ENCODE results near the gene HS3ST5. TPM values are rescaled to one million over a fixed set of nuclear protein-coding genes. Genes with fewer than 3 reads are reported as not detected.
"Not testable (repeated sequence)": the region's sequence is repeated elsewhere in the genome, so short reads cannot be mapped to it uniquely, and the experiment has no call there.

The HS3ST5 gene
- total RNA-seq, 1 donor from 2014 or later = not detected

DNA sequence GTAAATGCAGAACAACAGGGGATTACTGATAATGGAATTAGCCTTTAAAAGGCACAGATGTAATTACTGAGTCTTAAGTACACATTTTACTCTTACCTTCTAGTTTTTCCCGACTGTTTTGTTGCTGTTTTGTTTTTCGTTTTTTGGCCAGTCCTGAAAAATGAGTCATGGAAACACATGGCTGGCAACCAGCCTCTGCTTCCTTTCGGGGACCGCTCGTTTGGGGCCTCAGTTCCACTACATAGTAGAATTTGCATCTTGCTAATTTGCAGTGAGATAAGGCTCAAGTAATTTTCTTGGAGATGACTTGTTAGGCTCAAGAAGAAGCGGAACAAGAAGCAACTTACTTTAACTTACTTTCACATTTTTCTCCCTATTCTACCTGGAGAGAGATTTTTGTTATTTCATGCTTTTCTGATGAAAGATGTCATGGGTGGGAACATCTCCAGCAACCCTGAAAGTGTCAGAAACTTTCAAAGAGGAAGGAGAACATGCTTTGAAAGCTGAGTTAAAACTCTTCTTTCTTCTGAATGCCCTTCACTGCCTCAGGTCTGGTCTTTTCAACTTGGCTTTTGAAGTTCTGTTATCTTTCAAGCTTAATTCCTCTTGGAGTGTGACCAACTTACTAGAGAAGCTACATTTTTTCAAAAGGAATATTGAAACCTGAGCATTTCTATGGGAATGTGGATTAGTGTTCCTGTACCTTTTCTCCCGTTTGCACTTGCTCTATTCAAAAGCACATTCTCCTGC, 300.4 kb downstream of the HS3ST5 start:
- DNase-seq (no peak), ATAC-seq (ENCODE audit: poor library complexity) (no peak)
- intact Hi-C loops (cut with DNase I) = no loop called here

DNA sequence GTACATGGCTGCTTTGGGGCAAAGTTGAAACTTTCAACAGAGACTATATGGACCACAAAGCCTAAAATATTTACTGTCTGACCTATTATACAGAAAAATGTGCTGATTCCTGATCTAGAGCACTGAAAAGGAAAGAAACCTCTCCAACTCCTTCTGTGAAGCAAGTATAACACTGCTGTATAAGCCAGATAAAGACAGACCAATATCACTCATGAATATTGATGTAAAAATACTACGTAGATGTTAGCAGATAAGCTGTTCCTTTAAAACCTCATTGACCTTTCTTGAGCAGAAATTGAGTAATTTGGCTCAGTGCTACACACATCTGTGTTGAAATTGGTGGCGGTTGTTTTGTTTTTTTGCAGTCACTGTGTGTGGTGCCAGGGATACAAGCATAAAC, 302.0 kb downstream of the HS3ST5 start:
- DNase-seq (no peak), ATAC-seq (ENCODE audit: poor library complexity) (no peak)
- intact Hi-C loops (cut with DNase I) = no loop called here

DNA sequence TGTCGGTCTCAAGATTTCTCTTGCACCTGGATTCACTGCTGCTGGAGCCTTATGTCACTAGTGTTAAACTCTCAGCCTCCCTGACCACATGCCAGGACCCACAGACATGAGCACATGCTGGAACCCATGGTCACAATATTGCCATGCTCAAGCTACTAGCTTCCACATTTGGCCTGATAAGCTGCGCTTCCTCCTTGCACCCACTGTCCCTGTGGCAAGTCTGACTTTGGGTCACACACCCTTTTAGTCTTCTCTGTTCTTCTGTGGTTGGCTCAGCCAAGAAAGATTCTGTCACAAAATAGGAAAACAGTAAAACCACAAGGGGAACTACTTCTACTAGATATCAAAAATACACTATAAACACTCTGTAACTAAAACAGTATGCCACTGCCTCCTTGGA, 303.0 kb downstream of the HS3ST5 start:
- no peak for DNase-seq
- ATAC-seq (ENCODE audit: poor library complexity) = no peak
- intact Hi-C loops (cut with DNase I) = no loop called here

DNA sequence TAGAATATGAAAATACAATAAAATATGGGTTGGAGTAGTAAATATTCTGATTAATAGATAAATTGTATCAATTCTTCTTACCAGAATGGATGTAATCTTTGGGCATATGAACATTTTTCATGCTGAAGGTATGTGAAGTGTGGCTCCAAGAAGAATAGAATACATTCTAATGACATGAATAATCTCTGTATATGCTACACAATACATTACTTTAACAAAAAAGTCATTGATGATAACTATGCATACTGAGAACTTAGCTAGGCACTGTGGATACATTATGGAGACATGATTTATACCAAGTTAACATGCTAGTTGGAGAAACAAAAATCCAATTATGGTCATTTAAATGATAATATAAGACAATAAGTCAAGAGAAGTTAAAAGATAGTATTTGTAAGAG, 309.2 kb downstream of the HS3ST5 start:
- intact Hi-C loops (cut with DNase I) = no loop called here
- ATAC-seq (ENCODE audit: poor library complexity) = no peak
- DNase-seq = no peak

DNA sequence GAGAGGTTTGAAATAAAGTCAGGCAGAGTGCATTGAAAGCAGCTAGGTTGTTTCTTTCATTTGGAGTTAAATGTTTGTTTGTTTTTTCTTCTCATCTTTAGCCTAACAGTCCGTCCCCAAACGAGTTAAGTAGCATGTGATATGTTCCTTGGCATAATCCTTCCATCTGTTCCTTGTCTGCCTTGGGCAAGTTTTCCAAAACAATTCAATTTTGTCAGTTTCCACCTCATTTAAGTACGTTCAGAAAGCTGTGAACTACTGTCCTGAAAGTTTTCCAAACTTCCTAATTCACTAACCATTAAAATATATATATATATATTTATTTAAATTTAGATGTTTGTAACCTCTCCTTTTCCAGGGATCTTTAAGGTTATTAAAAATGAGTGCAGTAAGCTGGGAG, 310.1 kb downstream of the HS3ST5 start:
- intact Hi-C loops (cut with DNase I) = no loop called here
- DNase-seq (no peak), ATAC-seq (ENCODE audit: poor library complexity) (no peak)

DNA sequence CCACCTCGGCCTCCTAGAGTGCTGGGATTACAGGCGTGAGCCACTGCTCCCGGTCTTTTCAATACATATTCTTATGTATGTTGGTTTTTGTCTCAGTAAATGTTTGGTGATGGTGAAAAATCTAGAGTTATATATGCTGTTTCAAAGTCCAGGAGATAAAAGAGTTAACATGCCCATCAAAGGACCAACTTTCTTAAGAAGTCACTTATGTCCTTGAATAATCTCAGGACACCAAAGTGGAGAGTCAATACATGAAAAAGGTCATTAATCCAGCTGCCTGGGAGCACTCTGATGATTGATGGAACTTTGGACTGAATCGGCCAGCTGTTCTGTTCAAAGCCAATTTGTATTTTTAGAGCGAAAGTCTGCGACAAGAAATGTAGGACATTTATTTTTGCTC, 312.1 kb downstream of the HS3ST5 start:
- intact Hi-C loops (cut with DNase I) = no loop called here
- no peak for ATAC-seq (ENCODE audit: poor library complexity)
- no peak for DNase-seq

DNA sequence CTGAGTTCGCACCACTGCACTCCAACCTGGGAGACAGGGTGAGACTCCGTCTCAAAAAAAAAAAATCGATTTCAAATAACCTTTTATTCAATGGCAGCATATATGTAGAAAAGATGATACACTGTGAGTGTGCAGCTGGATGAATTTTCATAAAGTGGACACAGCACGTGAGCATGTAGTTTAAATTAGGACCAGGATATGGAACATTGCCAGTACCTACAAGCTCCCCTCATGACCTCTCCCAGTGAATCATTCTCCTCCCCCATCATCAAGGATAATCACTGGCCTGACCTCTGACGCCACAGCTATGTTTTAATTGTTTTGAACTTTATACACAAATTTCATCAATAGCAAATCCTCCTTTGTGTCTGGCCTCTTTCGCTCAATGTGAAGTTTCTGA, 318.1 kb downstream of the HS3ST5 start:
- ATAC-seq (ENCODE audit: poor library complexity) = no peak
- DNase-seq = no peak
- intact Hi-C loops (cut with DNase I) = no loop called here

DNA sequence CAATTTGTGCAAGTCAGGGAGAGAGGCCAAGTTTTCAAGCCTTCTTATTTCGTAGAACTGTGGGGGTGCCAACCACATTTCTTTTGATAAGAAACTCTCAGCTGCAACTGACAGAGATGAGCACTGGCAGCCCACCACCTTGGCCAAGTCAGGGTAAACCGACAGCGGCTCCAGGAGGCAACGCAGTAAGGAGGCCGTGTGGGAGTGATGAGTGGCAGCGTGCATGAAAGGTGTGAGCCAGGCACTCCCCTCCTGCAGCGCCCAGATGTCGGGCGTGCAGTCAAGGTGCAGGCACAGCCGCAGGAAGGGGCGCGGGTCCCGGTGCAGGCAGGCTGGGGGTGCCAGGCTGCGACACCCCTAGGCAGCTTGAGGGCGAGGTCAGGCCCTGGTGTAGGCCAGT, 322.6 kb downstream of the HS3ST5 start:
- intact Hi-C loops (cut with DNase I) = no loop called here
- ATAC-seq (ENCODE audit: poor library complexity) = no peak

DNA sequence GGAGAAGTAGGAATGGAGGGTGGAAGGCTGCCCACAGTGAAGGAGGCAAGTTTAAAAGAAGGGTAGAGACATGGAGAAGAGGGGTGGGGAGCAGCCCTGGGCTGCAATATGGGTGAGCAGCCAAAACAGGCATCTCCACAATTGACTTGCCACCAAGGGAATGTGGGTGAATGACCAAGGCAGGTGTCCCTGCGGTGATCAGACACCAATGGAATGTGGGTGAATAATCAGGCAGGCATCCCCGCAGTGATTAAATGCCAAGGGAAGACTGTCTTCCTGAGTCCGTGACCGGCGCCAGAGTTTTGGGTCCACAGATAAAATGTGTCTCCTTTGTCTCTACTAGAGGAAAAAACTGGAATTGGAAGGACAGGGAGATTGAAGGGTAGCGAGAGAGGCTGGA, 325.7 kb downstream of the HS3ST5 start:
- intact Hi-C loops (cut with DNase I); ATAC-seq (ENCODE audit: poor library complexity); DNase-seq: not testable (repeated sequence)

More for the DNA sequence above, 322.6 kb downstream of the HS3ST5 start:
- no peak for DNase-seq

DNA sequence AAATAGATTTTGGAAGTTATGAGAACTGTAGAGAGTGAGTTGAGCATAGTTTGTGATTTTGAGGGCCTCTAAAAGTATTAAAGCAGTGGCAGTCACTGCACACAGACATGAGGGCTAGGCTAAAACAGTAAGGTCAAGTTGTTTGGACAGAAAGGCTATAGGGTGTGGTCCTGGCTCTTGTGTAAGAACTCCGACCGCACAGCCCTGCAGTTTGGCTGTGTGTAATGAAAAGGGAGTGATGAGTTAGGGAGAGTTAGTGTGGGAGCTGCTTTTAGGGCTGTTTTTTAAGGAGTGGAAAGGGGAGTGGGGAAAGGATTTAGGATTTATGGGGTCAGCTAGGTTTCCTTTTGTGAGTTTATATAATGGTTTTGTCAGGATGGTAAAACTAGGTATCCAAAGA, 328.7 kb downstream of the HS3ST5 start:
- DNase-seq; ATAC-seq (ENCODE audit: poor library complexity); intact Hi-C loops (cut with DNase I): not testable (repeated sequence)

DNA sequence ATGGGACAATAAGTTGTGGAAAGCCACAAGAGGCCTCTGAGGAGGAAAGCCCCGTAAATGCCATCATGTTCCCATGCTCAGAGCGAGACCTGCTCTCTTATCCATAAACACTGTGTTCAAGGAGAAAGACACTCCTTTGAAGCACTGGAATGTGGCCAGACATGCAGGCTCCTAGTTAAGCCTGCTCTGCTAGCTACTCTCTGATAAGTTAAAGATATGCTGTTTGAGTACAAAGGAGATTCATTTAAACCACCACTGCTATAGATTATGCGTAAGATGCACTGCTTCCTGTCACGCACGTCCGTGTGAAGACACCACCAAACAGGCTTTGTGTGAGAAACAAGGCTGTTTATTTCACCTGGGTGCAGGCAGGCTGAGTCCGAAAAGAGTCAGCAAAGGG, 331.3 kb downstream of the HS3ST5 start:
- intact Hi-C loops (cut with DNase I); ATAC-seq (ENCODE audit: poor library complexity); DNase-seq: not testable (repeated sequence)

DNA sequence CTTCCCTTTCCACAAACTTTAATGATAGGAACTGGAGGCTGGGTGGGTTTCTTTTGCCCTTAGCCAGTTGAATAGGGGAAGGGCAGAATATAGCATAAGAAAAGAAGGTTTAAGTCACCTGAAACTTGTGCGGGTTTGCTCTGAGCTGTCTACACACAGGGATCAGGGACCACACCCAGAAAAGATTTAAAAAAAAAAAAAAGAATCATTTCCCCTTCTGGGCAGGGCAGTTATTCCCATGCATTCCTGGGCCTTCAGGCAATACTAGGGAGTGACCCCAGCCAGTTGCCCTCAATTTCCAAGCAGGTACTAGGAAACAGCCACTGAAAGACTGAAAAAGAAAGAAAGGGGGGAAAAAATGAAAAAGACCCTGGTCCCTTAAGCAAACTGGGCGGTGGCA, 332.3 kb downstream of the HS3ST5 start:
- ATAC-seq (ENCODE audit: poor library complexity) (no peak), DNase-seq (no peak)
- intact Hi-C loops (cut with DNase I) = no loop called here

DNA sequence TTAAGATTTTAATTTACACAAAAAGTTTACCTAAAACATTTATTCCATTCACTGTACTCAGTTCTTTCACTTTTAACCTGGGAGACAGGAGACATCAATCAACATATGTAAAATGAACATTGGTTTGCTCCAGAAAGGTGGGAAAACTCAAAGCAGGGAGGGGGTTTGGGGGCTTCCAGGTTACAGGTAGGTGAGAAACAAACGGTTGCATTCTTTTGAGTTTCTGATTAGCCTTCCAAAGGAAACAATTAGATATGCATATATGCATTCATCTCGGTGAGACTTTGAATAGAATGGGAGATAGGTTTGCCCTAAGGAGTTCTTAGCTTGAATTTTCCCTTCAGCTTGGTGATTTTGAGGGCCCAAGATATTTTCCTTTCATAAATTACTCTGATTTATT, 333.6 kb downstream of the HS3ST5 start:
- DNase-seq = no peak
- no peak for ATAC-seq (ENCODE audit: poor library complexity)
- intact Hi-C loops (cut with DNase I) = no loop called here

DNA sequence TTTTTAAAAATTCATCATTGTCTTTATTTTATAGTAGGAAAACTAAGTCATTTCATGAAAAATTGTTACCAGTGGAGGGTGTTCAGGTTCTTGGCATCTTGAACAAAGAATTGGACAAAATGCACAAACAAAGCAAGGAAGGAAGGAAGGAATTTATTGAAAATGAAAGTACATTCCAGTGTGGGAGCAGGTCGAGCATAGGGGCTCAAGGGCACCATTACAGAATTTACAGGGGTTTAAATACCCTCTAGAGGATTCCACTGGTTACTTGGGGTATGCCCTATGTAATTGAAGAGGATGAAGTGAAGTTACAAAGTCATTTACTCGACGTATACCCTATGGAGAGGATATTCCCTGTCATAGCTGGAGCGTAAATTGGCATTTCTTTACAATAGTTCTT, 334.5 kb downstream of the HS3ST5 start:
- ATAC-seq (ENCODE audit: poor library complexity) = no peak
- no peak for DNase-seq
- intact Hi-C loops (cut with DNase I) = no loop called here

DNA sequence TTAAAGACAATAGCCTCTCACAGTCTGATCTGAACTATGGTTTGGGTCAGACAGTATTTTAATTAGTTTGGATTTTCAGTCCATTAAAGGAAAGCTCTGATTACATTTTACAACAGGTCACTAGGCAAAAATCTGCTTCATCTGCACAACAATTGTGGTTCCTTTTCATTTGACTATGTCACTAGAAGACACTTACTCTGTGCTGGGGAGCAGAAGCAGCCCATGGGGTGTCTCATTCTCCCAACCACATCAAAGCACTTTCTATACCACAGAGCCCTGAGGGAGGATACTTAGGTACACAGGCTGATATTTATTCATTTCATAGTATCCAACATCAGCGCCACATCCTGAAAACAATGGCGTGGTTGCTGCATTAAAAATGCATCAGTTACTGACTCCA, 335.3 kb downstream of the HS3ST5 start:
- intact Hi-C loops (cut with DNase I) = no loop called here
- DNase-seq (no peak), ATAC-seq (ENCODE audit: poor library complexity) (no peak)

All from Right ventricle myocardium superior (tissue), 1 donor.